Transverse colon (tissue), 4 donors: ENCODE measurements around the gene MEGF11.

ENCODE experiments used
- EP300 ChIP-seq: sonication (generic); formaldehyde crosslinking; IDR thresholded peaks from one replicate; pipeline ENCODE4 v1.6.1; 2017; ENCODE audit warnings: antibody characterized with exemption, low read depth
- POLR2AphosphoS5 ChIP-seq, 3 donors: sonication (generic); formaldehyde crosslinking; IDR thresholded peaks; one replicate each; pipeline ENCODE4 v1.6.1; 2016; ENCODE audit warnings: antibody characterized with exemption in 3 of 3
- TF ChIP-seq, protein P1 (sequence below), 5 experiments: fragments of 200-600 bp in 3 of 5; fragments of 450-650 bp in 2 of 5; sonication (generic) in 3 of 5; IDR thresholded peaks; 1 replicate in 2 of 5; 2 replicates in 3 of 5; pipeline ENCODE4 v1.5.1; 2016 to 2017; ENCODE audit warnings: antibody characterized with exemption in 5 of 5, inconsistent platforms in 3 of 5, mild to moderate bottlenecking in 2 of 5, moderate library complexity in 1 of 5

DNA sequence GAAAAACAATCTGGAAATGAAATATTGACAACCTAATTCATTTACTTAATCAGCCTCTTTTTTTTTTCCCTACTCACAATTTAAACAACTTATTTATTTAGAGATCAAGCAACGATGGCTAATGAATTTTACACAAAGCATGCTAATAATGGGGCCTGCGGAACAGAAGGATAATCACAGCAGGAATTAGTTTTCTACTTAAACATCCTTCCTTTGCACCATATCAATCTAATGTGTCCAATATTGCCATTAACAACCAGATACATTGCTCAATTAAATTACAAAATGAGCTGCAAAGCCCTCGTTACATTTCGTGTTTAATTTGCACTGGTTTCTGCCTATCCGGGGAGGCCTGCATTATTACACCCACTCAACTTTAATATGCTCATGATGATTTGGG, 285.0 kb downstream of the MEGF11 start:
- TF ChIP-seq, protein P1, sequence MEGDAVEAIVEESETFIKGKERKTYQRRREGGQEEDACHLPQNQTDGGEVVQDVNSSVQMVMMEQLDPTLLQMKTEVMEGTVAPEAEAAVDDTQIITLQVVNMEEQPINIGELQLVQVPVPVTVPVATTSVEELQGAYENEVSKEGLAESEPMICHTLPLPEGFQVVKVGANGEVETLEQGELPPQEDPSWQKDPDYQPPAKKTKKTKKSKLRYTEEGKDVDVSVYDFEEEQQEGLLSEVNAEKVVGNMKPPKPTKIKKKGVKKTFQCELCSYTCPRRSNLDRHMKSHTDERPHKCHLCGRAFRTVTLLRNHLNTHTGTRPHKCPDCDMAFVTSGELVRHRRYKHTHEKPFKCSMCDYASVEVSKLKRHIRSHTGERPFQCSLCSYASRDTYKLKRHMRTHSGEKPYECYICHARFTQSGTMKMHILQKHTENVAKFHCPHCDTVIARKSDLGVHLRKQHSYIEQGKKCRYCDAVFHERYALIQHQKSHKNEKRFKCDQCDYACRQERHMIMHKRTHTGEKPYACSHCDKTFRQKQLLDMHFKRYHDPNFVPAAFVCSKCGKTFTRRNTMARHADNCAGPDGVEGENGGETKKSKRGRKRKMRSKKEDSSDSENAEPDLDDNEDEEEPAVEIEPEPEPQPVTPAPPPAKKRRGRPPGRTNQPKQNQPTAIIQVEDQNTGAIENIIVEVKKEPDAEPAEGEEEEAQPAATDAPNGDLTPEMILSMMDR (IDR thresholded peaks at IDR 0.05) = no peak
- TF ChIP-seq EP300 = no peak
- no peak for TF ChIP-seq POLR2AphosphoS5 (IDR thresholded peaks at IDR 0.05)
